GM23338 (cell line): Measurements from ENCODE around the gene FAM227B. TPM values are rescaled to one million over a fixed set of nuclear protein-coding genes. Genes with fewer than 3 reads are reported as not detected.

Experiments
- ATAC-seq: fragments of 200-7000 bp; cut with Tn5 transposase; 3 replicates; pipeline ENCODE4 v1.9.1; 2020
- DNase-seq: peaks from one replicate; pipeline ENCODE4 v3.0.0-alpha.2; 2015; ENCODE audit warnings: low spot score
- H2AFZ ChIP-seq: fragments of 200-600 bp; sonication (generic); 2 replicates; pipeline ENCODE4 v1.8.0; 2016; ENCODE audit warnings: antibody characterized with exemption, mild to moderate bottlenecking, moderate library complexity
- H3F3A ChIP-seq: fragments of 200-600 bp; sonication (generic); replicated peaks from 2 replicates; pipeline ENCODE4 v1.8.0; 2017; ENCODE audit warnings: antibody characterized with exemption, mixed run types, low read depth
- H3K27ac ChIP-seq: fragments of 200-600 bp; sonication (generic); 2 replicates; pipeline ENCODE4 v1.6.1; 2016; ENCODE audit warnings: low read depth
- H3K27me3 ChIP-seq: fragments of 200-600 bp; sonication (generic); 2 replicates; pipeline ENCODE4 v1.8.0; 2016; ENCODE audit warnings: mild to moderate bottlenecking, mixed run types, moderate library complexity; ENCODE audit not compliant: insufficient read depth
- H3K36me3 ChIP-seq: fragments of 200-600 bp; sonication (generic); 2 replicates; pipeline ENCODE4 v1.8.0; 2016; ENCODE audit warnings: mild to moderate bottlenecking; ENCODE audit not compliant: insufficient read depth
- H3K4me1 ChIP-seq: fragments of 200-600 bp; sonication (generic); 2 replicates; pipeline ENCODE4 v1.8.0; 2016; ENCODE audit warnings: mild to moderate bottlenecking, moderate library complexity; ENCODE audit not compliant: insufficient read depth
- H3K4me2 ChIP-seq: fragments of 200-600 bp; sonication (generic); 2 replicates; pipeline ENCODE4 v1.7.1; 2017; ENCODE audit warnings: mixed run types
- H3K4me3 ChIP-seq: fragments of 200-600 bp; sonication (generic); 2 replicates; pipeline ENCODE4 v1.6.1; 2016; ENCODE audit warnings: mixed run types
- H3K79me2 ChIP-seq: fragments of 200-600 bp; sonication (generic); replicated peaks from 2 replicates; pipeline ENCODE4 v1.8.0; 2017; ENCODE audit warnings: mild to moderate bottlenecking; ENCODE audit not compliant: insufficient read depth
- H3K9me2 ChIP-seq: fragments of 200-600 bp; sonication (generic); 2 replicates; pipeline ENCODE4 v1.8.0; 2017; ENCODE audit not compliant: insufficient read depth
- H4K20me1 ChIP-seq: fragments of 200-600 bp; sonication (generic); replicated peaks from 2 replicates; pipeline ENCODE4 v1.8.0; 2017; ENCODE audit warnings: mild to moderate bottlenecking; ENCODE audit not compliant: insufficient read depth
- H3K27ac Mint-ChIP-seq: 2 replicates; pipeline ENCODE4 v1.8.0; 2020; ENCODE audit warnings: inconsistent platforms, mild to moderate bottlenecking, moderate library complexity, mixed read lengths
- H3K27me3 Mint-ChIP-seq: 3 replicates; pipeline ENCODE4 v1.8.0; 2022; ENCODE audit warnings: low read depth, mild to moderate bottlenecking, moderate library complexity, mixed read lengths, inconsistent platforms; ENCODE audit not compliant: insufficient read depth, poor library complexity
- H3K36me3 Mint-ChIP-seq: 3 replicates; pipeline ENCODE4 v1.8.0; 2021; ENCODE audit warnings: low read depth, mild to moderate bottlenecking, inconsistent platforms, moderate library complexity, mixed read lengths
- H3K4me1 Mint-ChIP-seq: 3 replicates; pipeline ENCODE4 v1.8.0; 2020; ENCODE audit warnings: mild to moderate bottlenecking, inconsistent platforms, mixed read lengths
- H3K4me3 Mint-ChIP-seq: 3 replicates; pipeline ENCODE4 v1.8.0; 2021; ENCODE audit warnings: moderate library complexity, mild to moderate bottlenecking, inconsistent platforms, mixed read lengths
- H3K9me3 Mint-ChIP-seq: 3 replicates; pipeline ENCODE4 v1.8.0; 2020; ENCODE audit warnings: moderate library complexity, mild to moderate bottlenecking, inconsistent platforms, mixed read lengths
- EZH2phosphoT487 ChIP-seq: fragments of 200-600 bp; sonication (generic); IDR thresholded peaks from one replicate; pipeline ENCODE4 v1.8.1; 2018; ENCODE audit warnings: antibody characterized with exemption; ENCODE audit not compliant: unreplicated experiment
- NANOG ChIP-seq: IDR thresholded peaks from 2 replicates; pipeline ENCODE4 v1.6.1; 2016; ENCODE audit warnings: antibody characterized with exemption, borderline replicate concordance
- POLR2AphosphoS5 ChIP-seq: IDR thresholded peaks from 2 replicates; pipeline ENCODE4 v1.6.1; 2016; ENCODE audit warnings: antibody characterized with exemption, low read depth
- ZNF462 ChIP-seq: fragments of 250-450 bp; sonication (Bioruptor Pico); IDR thresholded peaks from 2 replicates; pipeline ENCODE4 v1.5.0; 2020; ENCODE audit warnings: mild to moderate bottlenecking, moderate library complexity
- polyA plus RNA-seq: library from polyadenylated mRNA; unstranded; fragments of >200 nt; fragmentation: Nextera tagmentation; extraction: Ambion mirVana; gene quantifications from 2 replicates; pipeline ENCODE4 v1.2.1, GENCODE V29; 2016
- total RNA-seq: library from RNA; depleted of rRNA; stranded (reverse); fragments of >200 nt; shearing (Covaris generic); gene quantifications from 2 replicates; pipeline ENCODE4 v1.2.3, GENCODE V29; 2014

Gene FAM227B
- total and polyA plus RNA-seq, 2 experiments from 2014 or later = 2.6 to 10.2 TPM

GRCh38 chr15:49439678-49440395 is 180.8 kb downstream of the FAM227B start (continued):
- TF ChIP-seq ZNF462 (CRISPR knock-in tag) = no peak
- TF ChIP-seq EZH2phosphoT487 = no peak

GRCh38 chr15:49438962-49439631 is 181.5 kb downstream of the FAM227B start:
- no peak overlapping the region for H3K4me2 ChIP-seq
- no peaks in the 10 kb centered on the region for H4K20me1 ChIP-seq

More at GRCh38 chr15:49438962-49439631, 181.5 kb downstream of the FAM227B start:
- Mint-ChIP-seq H3K36me3 (no peaks in the 10 kb centered on the region), H3K4me3 (no peak overlapping the region), H3K9me3 (no peaks in the 10 kb centered on the region), H3K27ac (no peak overlapping the region), H3K27me3 (no peaks in the 10 kb centered on the region), H3K4me1 (peaks cover 17% of the 10 kb centered on the region; the same call in 2 of the 3 replicates)
- Histone ChIP-seq H3K36me3 (no peaks in the 10 kb centered on the region), H3K27ac (no peak overlapping the region), H3K79me2 (no peaks in the 10 kb centered on the region), H3K27me3 (no peaks in the 10 kb centered on the region), H3K4me1 (peaks cover 5% of the 10 kb centered on the region; the same call in 1 of the 2 replicates), H3F3A (no peaks in the 10 kb centered on the region), H3K9me2 (no peaks in the 10 kb centered on the region), H3K4me3 (no peak overlapping the region), H2AFZ (peak overlapping the region; percentile 96)
- TF ChIP-seq POLR2AphosphoS5 (no peak), NANOG (no peak)
- peak; percentile 17 for DNase-seq
- ATAC-seq = peak; percentile 53
